Activated naive CD4-positive, alpha-beta T cell treated with anti-CD3 and anti-CD28 coated beads, Interleukin-2, amount 10 ng/mL, durations not matched to agents 5 hours and 36 hours (primary cell): ENCODE data around the gene SCO1. TPM values are rescaled to one million over a fixed set of nuclear protein-coding genes. Genes with fewer than 3 reads are reported as not detected.

Experiments
- total RNA-seq, 2 experiments: library from RNA; stranded (reverse); gene quantifications; one replicate each; pipeline ENCODE4 v1.2.3, GENCODE V29; 2021

SCO1 gene
- total RNA-seq = 10 to 100 TPM; 20.7 to 22.0 TPM

DNA sequence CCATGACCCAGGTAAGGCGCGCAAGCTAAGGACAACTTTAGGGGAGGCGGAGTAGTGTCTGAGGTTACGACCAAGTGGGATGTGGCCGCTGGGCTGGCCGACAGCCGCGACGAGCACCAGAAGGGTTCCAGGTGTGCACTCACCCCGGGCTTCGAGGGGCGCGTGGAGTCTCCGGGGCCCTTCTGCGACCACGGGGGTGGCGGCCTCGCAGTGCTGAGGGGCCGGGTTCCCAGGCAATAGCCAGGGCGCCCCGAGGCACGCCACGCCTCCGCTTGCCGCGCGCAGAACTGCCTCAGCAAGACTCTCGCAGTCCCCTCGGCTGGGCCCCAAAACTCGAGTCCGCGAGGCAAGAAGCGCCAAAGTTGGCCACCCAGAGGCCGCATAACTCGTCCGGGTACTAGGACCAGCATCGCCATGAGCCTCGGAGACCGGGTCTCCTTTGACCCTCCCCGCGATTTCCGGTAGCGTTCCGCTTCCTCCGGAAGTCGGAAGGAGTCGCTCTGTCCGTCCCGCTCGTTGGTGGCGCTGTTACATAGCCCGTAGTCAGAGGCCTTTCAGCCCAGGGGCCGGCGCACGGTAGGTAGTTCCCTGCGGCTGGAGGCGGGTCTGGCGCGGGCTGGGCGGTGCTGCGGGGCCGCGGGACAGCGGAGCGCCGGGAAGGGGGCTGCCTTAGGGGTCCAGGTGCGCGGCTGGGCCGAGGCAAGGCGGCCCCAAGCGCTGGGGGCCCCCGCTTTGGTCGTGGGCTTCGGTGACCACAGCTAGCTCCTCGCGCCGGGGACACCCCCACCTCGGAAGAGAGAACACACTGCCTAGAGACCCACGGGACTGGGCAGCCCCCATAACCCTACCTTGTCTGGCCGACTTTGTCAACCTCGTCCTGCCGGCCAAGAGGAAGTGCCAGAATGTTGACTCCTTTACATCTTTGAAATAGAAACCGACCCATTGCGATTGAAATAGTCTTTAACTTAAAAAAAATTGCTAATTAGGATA is at the start of gene SCO1, which contains the start of gene ADPRM:
Gene SCO1, minus strand, starts transcription at position 442 of the 990 bp plus-strand sequence. Its CDS starts 26 bp downstream, at position 416.
Gene ADPRM, plus strand, starts transcription at position 503 of the 990 bp plus-strand sequence. CDS start 7,333 bp downstream, outside the sequence.

DNA sequence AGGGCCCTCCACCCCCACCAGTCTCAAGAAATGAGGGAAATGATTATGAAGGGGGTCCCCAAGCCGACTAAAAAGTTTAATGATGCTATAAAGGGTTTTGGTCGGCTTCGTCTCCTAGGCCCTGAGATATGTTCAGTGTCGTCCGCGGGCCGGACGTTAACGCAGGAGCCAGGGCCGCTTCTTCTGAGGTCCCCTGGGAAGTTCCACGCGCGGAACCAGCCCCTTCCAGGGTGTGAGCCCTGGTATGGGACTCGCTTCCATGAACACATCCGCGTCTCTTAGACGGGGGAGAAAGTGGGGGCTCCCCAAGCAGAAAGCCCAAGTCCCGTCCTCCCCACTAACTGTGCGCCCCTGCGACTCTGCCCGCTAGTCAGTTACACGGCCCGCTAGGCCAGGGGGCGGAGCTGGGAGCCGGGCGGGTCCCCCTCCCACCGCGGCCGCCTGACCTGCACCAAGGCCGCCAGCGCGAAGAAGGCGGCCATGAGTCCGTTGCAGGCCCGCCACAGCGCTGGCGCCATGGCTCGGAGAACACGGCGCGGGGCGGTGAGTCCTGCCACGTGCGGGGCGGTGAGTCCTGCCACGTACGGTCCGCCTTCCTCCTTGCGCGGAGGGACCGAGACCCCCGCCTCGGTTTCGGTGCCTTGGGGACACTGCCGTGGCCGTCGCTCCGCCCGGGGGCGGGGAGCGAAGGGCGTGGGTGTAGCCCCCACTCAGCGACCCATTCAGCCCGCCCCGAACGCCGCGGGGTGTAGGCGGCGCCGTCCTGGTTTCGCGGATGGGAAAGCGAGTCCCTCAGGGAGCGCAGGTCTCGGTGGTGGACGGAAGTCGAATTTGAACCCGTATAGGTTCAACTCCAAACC is 32.2 kb upstream of the SCO1 start, which contains the start of gene TMEM220:
Gene TMEM220, minus strand, starts transcription at position 690 of the 860 bp plus-strand sequence. Its CDS starts 172 bp downstream, at position 518.

GRCh38 chr17:10657148-10657547 is 40.2 kb downstream of the SCO1 start, which contains the start of gene MYH3:
TSS of gene MYH3 (minus strand) at chr17:10657309. CDS start at chr17:10655064, 2,245 bp downstream.

Other genes starting within 250 kb of the SCO1 start
- gene MYH4, start 228.0 kb downstream of the SCO1 start, total RNA-seq = not detected
- gene MYH1, start 179.0 kb downstream of the SCO1 start, total RNA-seq = not detected
- not detected for gene MYH2, start 147.9 kb downstream of the SCO1 start, total RNA-seq
- gene MYH3, start 40.2 kb downstream of the SCO1 start, total RNA-seq = 1 to 10 TPM; 3.8 to 4.4 TPM
- gene ADPRM, start 61 bp upstream of the SCO1 start, total RNA-seq = 10 to 100 TPM; 18.5 to 19.8 TPM
- gene TMEM220, start 32.5 kb upstream of the SCO1 start, total RNA-seq = under 1 TPM; 0.15 to 0.94 TPM
- gene TMEM238L, start 106.6 kb upstream of the SCO1 start, total RNA-seq = not detected
- gene PIRT, start 140.6 kb upstream of the SCO1 start, total RNA-seq = not detected